HG02798 (cell line): ENCODE measurements around the gene FADS2.

Source experiments
- ATAC-seq: cut with Tn5 transposase; IDR thresholded peaks from one replicate; pipeline ENCODE4 v1.9.1; 2021; ENCODE audit warnings: mild to moderate bottlenecking; ENCODE audit not compliant: unreplicated experiment, poor library complexity

The FADS2 gene

GRCh38 chr11:61842528-61842820 lies 14.4 kb downstream of the FADS2 start:
- ATAC-seq: no peak

GRCh38 chr11:61844909-61845565 lies 16.9 kb downstream of the FADS2 start:
- ATAC-seq: no peak

GRCh38 chr11:61846362-61847020 lies 18.4 kb downstream of the FADS2 start:
- ATAC-seq: no peak

GRCh38 chr11:61847914-61848581 lies 19.9 kb downstream of the FADS2 start:
- ATAC-seq: no peak

- ATAC-seq: no peak
These were observed 20.5 kb downstream of the FADS2 start for GRCh38 chr11:61848631-61849030.

GRCh38 chr11:61850687-61851086 lies 22.6 kb downstream of the FADS2 start:
- ATAC-seq: no peak

GRCh38 chr11:61851113-61851899 lies 23.2 kb downstream of the FADS2 start:
- ATAC-seq: no peak

- no peak for ATAC-seq
These were observed 23.8 kb downstream of the FADS2 start for GRCh38 chr11:61851900-61852295.

- no peak for ATAC-seq
These were observed 25.6 kb downstream of the FADS2 start for GRCh38 chr11:61853698-61854169.

GRCh38 chr11:61854206-61854895 lies 26.3 kb downstream of the FADS2 start:
- ATAC-seq: no peak

GRCh38 chr11:61854966-61855714 lies 27.0 kb downstream of the FADS2 start:
- no peak for ATAC-seq

- ATAC-seq: no peak
These were observed 28.0 kb downstream of the FADS2 start for GRCh38 chr11:61855939-61856680.

GRCh38 chr11:61860054-61860903 lies 32.2 kb downstream of the FADS2 start:
- ATAC-seq: no peak

- ATAC-seq: no peak
These were observed 33.5 kb downstream of the FADS2 start for GRCh38 chr11:61861634-61862033.

GRCh38 chr11:61862714-61863547 lies 34.8 kb downstream of the FADS2 start:
- no peak for ATAC-seq

GRCh38 chr11:61863548-61864081 lies 35.5 kb downstream of the FADS2 start:
- no peak for ATAC-seq
